Neural cell (in vitro differentiated cells): ENCODE results near the gene GRAP2.

Experiments used
- MXI1 ChIP-seq: fragments of 450-650 bp; conservative IDR thresholded peaks from 2 replicates; pipeline ENCODE4 v1.6.1; 2014; ENCODE audit warnings: antibody characterized with exemption, mild to moderate bottlenecking; ENCODE audit not compliant: poor library complexity, severe bottlenecking
- TF ChIP-seq, protein P1 (sequence below): fragments of 450-650 bp; IDR thresholded peaks from 2 replicates; pipeline ENCODE4 v1.5.1; 2014; ENCODE audit warnings: antibody characterized with exemption, mild to moderate bottlenecking, moderate library complexity; ENCODE audit not compliant: poor library complexity, severe bottlenecking
- TF ChIP-seq, protein P2 (sequence below): IDR thresholded peaks from 2 replicates; pipeline ENCODE4 v1.6.1; 2012; ENCODE audit warnings: borderline replicate concordance

DNA sequence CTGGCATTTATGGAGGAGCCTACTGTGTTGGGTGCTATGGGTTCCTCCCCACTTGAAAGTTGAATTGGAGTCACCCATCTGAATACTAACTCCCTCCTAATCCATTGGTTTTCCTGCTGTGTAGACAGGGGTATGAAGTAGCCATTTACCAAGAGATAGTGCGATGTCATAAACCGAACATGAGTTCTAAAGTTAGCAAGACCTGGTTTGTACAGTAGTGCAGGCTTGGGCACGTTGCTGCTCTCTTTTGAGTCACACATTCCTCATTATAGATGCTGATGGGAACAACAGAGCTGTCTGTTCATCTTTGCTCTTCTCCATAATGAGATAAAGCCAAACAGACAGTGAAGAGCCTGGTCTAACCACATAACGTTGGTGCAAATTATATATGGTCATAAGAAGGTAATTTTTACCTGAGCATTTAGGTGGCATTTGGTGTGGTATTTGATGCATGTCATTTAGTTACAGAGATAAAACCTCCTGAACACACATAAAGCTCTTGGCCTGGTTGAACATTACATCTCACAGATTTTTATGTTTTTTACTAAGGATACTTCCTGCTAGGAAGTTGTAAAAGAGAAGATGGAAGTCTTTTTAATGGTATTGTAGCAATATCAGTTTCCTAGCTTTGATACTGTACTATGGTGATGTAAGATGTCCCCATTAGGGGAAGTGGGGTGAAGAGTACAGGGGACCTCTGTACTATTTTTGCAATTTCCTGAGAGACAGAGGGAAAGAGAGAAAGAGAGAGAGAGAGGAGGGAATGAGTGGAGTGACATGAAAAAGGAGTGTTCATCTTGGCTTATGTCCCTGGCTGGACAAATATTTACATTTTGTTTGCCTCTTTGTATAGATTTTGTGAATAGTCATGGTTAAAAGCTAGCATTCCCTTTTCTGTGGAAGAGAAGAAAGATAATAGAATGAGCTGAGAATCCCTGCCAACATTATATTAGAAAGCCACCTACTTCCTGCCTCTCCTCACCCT, 27.9 kb downstream of the GRAP2 start:
- no peak for TF ChIP-seq MXI1
- TF ChIP-seq, protein P1, sequence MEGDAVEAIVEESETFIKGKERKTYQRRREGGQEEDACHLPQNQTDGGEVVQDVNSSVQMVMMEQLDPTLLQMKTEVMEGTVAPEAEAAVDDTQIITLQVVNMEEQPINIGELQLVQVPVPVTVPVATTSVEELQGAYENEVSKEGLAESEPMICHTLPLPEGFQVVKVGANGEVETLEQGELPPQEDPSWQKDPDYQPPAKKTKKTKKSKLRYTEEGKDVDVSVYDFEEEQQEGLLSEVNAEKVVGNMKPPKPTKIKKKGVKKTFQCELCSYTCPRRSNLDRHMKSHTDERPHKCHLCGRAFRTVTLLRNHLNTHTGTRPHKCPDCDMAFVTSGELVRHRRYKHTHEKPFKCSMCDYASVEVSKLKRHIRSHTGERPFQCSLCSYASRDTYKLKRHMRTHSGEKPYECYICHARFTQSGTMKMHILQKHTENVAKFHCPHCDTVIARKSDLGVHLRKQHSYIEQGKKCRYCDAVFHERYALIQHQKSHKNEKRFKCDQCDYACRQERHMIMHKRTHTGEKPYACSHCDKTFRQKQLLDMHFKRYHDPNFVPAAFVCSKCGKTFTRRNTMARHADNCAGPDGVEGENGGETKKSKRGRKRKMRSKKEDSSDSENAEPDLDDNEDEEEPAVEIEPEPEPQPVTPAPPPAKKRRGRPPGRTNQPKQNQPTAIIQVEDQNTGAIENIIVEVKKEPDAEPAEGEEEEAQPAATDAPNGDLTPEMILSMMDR = no peak
- TF ChIP-seq, protein P2, sequence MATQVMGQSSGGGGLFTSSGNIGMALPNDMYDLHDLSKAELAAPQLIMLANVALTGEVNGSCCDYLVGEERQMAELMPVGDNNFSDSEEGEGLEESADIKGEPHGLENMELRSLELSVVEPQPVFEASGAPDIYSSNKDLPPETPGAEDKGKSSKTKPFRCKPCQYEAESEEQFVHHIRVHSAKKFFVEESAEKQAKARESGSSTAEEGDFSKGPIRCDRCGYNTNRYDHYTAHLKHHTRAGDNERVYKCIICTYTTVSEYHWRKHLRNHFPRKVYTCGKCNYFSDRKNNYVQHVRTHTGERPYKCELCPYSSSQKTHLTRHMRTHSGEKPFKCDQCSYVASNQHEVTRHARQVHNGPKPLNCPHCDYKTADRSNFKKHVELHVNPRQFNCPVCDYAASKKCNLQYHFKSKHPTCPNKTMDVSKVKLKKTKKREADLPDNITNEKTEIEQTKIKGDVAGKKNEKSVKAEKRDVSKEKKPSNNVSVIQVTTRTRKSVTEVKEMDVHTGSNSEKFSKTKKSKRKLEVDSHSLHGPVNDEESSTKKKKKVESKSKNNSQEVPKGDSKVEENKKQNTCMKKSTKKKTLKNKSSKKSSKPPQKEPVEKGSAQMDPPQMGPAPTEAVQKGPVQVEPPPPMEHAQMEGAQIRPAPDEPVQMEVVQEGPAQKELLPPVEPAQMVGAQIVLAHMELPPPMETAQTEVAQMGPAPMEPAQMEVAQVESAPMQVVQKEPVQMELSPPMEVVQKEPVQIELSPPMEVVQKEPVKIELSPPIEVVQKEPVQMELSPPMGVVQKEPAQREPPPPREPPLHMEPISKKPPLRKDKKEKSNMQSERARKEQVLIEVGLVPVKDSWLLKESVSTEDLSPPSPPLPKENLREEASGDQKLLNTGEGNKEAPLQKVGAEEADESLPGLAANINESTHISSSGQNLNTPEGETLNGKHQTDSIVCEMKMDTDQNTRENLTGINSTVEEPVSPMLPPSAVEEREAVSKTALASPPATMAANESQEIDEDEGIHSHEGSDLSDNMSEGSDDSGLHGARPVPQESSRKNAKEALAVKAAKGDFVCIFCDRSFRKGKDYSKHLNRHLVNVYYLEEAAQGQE = no peak
